HG03066 (cell line): ENCODE measurements around the gene TCHP.
A peak's percentile ranks its signal among the peaks of the same experiment; 100 is the strongest.
"Not testable (repeated sequence)": the region's sequence is repeated elsewhere in the genome, so short reads cannot be mapped to it uniquely, and the experiment has no call there.

Source experiments
- ATAC-seq: cut with Tn5 transposase; IDR thresholded peaks from one replicate; pipeline ENCODE4 v1.9.1; 2021; ENCODE audit warnings: low read depth; ENCODE audit not compliant: unreplicated experiment

Gene TCHP

GRCh38 chr12:109878749-109879148, 21.3 kb upstream of the TCHP start:
- ATAC-seq, result no peak

- ATAC-seq, result no peak
Observed at GRCh38 chr12:109879351-109880042, 20.6 kb upstream of the TCHP start.

- peak; percentile 88 for ATAC-seq
Observed at GRCh38 chr12:109880043-109880931, 19.8 kb upstream of the TCHP start, which contains the start of gene GLTP. Gene GLTP, minus strand, starts transcription at chr12:109880541. Its CDS starts 167 bp downstream, at chr12:109880374.

DNA sequence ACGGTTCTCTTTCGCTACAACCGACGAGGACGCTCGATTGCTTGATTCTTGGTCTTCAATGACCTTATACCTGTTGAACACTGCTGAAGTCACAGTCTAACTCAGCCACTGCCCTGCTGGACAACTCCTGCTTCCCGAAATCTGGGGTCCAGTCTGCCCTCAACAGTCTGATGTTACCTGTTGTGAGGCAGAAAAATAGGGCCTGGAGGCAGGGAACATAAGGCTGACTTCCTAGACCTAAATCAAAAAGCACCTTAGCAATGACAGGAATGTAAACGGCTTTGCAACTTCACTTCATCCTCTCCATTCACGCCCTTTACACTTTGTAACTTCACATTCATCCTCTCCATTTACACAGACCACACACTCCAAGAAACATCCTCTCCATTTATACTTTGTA, 19.1 kb upstream of the TCHP start:
- ATAC-seq, result no peak

- no peak for ATAC-seq
Observed at GRCh38 chr12:109881752-109882151, 18.3 kb upstream of the TCHP start.

DNA sequence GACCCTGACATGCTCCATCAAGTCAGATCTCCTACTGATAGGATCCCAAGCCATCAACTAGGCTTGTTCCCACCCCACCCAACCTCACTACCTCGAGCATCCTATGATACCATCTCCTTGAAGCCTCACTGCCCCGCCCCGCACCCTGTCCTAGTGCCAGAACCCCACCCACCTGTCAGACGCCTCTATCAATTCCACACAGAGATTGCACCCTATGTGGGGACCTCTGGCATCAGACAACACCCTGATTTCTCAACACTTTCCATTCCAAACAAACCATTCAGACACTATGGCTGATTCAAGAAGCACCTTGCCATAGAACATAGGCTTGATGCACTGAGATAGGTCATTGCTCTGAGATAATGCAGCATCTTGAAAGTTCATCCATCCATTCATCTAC, 16.6 kb upstream of the TCHP start:
- ATAC-seq, result no peak

DNA sequence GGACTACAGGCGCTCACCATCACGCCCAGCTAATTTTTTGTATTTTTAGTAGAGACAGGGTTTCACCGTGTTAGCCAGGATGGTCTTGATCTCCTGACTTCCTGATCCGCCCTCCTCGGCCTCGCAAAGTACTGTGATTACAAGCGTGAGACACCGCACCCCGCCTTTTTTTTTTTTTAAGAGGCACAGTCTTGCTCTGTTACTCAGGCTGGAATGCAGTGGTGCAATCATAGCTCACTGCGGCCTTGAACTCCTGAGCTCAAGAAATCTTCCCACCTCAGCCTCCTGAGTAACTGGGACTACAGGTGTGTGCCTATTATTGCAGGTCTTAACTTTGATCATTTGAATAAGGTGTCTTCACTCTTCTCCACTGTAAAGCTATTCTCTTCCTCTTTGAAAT, 14.5 kb upstream of the TCHP start:
- ATAC-seq, result no peak

DNA sequence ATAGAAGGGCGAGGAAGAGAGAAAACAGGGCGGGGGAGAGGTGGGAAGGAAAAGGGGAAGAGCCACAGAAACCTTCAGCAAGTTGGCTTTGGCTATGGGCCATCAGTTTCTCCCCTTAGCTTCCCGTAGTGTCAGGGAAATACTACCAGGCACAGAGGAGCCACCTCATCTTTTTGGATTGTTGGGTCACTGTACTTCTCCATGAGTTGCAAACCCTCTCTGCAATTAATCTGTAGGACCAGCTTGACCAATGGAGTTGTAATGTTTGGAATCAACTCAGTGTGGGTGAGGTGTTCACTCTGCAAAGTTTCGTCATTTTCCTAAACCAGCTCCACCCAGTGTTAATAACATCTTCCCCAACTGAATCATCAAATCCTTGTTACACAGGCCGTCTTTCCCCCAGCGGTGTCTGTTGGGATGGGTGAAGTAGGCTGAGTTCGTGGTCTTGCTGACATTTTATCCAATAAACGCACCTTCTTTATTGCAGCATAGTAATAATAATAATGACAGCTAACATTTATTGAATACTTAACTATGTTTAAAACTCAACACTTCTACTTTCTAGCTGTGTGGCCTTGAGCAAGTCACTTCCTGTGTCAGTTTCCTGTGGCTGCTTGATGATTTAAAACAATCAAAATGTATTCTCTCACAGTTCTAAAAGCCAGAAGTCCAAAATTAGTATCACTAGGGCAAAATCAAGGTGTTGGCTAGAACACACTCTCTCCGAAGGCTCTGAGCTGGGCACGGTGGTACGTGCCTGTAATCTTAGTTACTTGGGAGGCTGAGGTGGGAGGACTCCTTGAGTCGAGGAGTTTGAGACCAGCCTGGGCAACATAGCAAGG, 11.7 kb upstream of the TCHP start:
- ATAC-seq, result no peak

DNA sequence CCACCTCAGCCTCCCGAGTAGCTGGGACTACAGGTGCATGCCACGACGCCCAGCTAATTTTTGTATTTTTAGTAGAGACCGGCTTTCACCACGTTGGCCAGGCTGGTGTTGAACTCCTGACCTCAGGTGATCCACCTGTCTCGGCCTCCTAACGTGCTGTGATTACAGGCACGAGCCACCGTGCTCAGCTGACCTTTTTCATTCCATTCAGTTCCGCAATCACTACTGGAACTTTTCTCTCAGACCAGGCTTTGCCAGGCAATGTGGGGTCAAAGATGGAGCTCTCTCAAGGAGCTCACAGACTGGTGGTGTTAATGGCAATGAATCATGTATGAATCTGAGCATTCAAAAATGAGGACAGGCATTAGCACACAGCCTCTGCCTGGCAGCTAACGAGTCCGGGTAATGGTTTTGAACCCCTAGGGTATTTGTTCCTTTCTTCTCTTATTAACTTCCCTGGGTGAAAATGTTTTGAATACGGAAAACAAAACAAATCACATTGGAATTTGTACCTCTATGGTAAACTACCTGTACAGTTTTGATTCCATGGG, 9.4 kb upstream of the TCHP start:
- no peak for ATAC-seq

DNA sequence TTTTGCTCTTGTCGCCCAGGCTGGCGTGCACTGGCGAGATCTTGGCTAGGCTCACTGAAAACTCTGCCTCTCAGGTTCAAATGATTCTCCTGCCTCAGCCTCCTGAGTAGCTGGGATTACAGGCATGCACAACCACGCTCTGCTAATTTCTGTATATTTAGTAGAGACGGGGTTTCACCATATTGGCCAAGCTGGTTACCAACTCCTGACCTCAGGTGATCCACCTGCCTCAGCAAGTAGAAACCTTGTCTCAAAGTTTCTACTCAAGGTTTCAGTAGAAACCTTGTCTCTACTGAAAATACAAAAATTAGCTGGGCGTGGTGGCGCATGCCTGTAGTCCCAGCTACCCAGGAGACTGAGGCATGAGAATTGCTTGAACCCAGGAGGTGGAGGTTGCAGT, 8.3 kb upstream of the TCHP start:
- not testable (repeated sequence) for ATAC-seq

DNA sequence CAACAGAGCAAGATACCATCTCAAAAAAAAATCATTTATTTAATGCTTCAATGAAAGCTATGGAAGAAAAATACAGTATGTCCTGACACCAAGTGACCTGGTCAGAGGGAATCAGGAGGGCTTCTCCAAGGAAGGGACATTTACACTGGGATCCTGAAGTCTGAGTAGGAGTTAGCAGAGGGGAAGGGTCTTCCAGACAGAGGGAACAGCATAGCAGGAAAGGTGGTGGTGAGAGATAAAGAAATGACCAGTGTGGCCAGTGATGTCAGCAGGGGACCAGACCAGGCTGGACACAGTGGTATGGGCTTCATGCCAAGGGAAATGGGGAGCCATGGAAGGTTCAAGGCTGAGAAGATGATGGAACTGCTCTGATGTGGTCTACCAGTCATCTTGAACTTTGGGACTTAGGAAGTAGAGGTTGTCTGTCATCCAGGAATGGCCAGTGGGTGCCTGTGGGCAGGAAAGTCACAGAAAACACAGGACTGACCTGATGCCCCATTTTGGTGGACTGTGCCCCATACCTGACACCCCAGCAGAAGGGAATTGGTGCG, 7.8 kb upstream of the TCHP start:
- ATAC-seq, result no peak

- ATAC-seq, result peak; percentile 53
Observed at GRCh38 chr12:109892748-109893147, 7.3 kb upstream of the TCHP start.

GRCh38 chr12:109893261-109893995, 6.6 kb upstream of the TCHP start:
- no peak for ATAC-seq

GRCh38 chr12:109894939-109895338, 5.1 kb upstream of the TCHP start:
- no peak for ATAC-seq

GRCh38 chr12:109896188-109896587, 3.9 kb upstream of the TCHP start:
- no peak for ATAC-seq

GRCh38 chr12:109897029-109897428, 3.0 kb upstream of the TCHP start:
- ATAC-seq, result no peak

- not testable (repeated sequence) for ATAC-seq
Observed at GRCh38 chr12:109899345-109899744, 729 bp upstream of the TCHP start.

DNA sequence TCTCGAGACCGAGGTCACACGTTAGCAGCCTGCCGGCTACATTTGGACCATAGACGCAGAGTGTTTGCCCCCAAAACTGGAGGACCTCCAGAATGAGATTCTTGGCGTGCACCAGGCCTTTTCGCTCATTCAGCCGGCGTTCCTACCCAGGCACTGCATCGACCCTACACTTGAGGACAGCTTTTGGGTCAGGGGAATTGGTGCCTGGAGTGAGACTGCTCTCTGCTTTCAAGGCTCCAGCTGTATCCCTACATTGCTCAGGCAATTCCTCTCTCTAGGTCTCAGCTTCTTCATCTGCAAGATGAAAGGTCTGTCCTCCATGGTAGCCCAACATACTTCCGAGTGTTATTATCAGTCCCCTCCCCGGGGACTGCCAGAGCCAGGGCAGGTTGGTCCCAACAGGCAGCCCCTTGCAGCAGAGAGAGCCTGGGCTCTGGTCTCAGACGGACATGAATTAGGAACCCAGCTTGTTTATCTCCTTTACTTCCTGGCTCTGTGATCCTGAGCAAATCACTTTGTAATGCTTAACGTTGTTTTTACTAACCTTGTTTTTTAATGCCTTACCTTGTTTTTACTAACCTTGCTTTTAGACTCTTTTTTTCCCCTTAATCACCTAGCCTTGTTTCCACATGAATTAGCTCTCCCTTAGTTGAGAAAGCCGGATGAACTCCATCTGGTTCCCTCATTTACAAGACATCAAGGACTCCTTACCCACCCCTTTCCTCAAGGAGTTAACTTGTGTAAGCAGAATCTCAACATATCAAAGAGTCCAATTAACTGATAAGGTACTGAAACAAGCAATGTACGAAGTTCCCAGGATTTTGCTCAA, 892 bp downstream of the TCHP start:
- ATAC-seq, result peak; percentile 9

- no peak for ATAC-seq
Observed at GRCh38 chr12:109902891-109903418, 2.9 kb downstream of the TCHP start.
